Measurements from ENCODE around the gene CNOT3. TPM values are rescaled to one million over a fixed set of nuclear protein-coding genes. Genes with fewer than 3 reads are reported as not detected.

The CNOT3 gene
- total and polyA plus RNA-seq, 2 of the 13 experiments (the other 11 are each of a cell fraction or from before 2014, with no cell fraction given): 4.3 to 5.8 TPM

- TF ChIP-seq, protein P1, sequence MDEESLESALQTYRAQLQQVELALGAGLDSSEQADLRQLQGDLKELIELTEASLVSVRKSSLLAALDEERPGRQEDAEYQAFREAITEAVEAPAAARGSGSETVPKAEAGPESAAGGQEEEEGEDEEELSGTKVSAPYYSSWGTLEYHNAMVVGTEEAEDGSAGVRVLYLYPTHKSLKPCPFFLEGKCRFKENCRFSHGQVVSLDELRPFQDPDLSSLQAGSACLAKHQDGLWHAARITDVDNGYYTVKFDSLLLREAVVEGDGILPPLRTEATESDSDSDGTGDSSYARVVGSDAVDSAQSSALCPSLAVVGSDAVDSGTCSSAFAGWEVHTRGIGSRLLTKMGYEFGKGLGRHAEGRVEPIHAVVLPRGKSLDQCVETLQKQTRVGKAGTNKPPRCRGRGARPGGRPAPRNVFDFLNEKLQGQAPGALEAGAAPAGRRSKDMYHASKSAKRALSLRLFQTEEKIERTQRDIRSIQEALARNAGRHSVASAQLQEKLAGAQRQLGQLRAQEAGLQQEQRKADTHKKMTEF (CRISPR knock-in tag; IDR thresholded peaks at IDR 0.05): peak; percentile 59; the same call in 1 of the 2 replicates
- TF ChIP-seq, protein P2, sequence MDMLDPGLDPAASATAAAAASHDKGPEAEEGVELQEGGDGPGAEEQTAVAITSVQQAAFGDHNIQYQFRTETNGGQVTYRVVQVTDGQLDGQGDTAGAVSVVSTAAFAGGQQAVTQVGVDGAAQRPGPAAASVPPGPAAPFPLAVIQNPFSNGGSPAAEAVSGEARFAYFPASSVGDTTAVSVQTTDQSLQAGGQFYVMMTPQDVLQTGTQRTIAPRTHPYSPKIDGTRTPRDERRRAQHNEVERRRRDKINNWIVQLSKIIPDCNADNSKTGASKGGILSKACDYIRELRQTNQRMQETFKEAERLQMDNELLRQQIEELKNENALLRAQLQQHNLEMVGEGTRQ (IDR thresholded peaks at IDR 0.05; ENCODE audit: low read depth, low read length): no peak
- TF ChIP-seq, protein P2 (CRISPR knock-in tag; IDR thresholded peaks at IDR 0.05; ENCODE audit: borderline replicate concordance): no peak
- TF ChIP-seq, protein P3, sequence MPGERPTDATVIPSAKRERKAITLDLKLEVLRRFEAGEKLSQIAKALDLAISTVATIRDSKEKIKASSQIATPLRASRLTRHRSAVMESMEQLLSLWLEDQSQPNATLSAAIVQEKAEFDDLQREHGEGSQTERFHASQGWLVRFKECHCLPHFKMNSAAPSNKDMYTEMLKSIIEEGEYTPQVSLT (CRISPR knock-in tag; IDR thresholded peaks at IDR 0.05; ENCODE audit: borderline replicate concordance, low read depth): no peak
- no peak for TF ChIP-seq EED (CRISPR knock-in tag; IDR thresholded peaks at IDR 0.05)
- no peak; the same call in 1 of the 2 replicates for TF ChIP-seq CSRNP1 (CRISPR knock-in tag; IDR thresholded peaks at IDR 0.05)
- no peak for TF ChIP-seq TEAD2 (CRISPR knock-in tag; IDR thresholded peaks at IDR 0.05)
- no peak for TF ChIP-seq ZFP37 (CRISPR knock-in tag; IDR thresholded peaks at IDR 0.05; ENCODE audit: borderline replicate concordance)
- no peak for TF ChIP-seq ZNF468 (CRISPR knock-in tag; IDR thresholded peaks at IDR 0.05)
- no peak for TF ChIP-seq ATF7 (IDR thresholded peaks at IDR 0.05)
- TF ChIP-seq ATF7 (CRISPR knock-in tag; IDR thresholded peaks at IDR 0.05): no peak
- TF ChIP-seq ZNF350 (CRISPR knock-in tag; IDR thresholded peaks at IDR 0.05; ENCODE audit: borderline replicate concordance, low read depth): peak; percentile 87; the same call in 1 of the 2 replicates
- peak; percentile 64; the same call in 1 of the 2 replicates for TF ChIP-seq CREBL2 (CRISPR knock-in tag; IDR thresholded peaks at IDR 0.05; ENCODE audit: borderline replicate concordance)
- 0 out of 2 replicates have a peak, but pooled peaks have one; percentile 26 for TF ChIP-seq NCOA2 (CRISPR knock-in tag; IDR thresholded peaks at IDR 0.05)
- TF ChIP-seq SAFB2 (CRISPR knock-in tag; IDR thresholded peaks at IDR 0.05; ENCODE audit: borderline replicate concordance, low read depth): no peak
- peak; percentile 48; the same call in 1 of the 2 replicates for TF ChIP-seq MTA1 (CRISPR knock-in tag; IDR thresholded peaks at IDR 0.05; ENCODE audit: borderline replicate concordance)
- peak; percentile 92 for TF ChIP-seq SAP130 (CRISPR knock-in tag; IDR thresholded peaks at IDR 0.05; ENCODE audit: low read depth)
- TF ChIP-seq, protein P4, sequence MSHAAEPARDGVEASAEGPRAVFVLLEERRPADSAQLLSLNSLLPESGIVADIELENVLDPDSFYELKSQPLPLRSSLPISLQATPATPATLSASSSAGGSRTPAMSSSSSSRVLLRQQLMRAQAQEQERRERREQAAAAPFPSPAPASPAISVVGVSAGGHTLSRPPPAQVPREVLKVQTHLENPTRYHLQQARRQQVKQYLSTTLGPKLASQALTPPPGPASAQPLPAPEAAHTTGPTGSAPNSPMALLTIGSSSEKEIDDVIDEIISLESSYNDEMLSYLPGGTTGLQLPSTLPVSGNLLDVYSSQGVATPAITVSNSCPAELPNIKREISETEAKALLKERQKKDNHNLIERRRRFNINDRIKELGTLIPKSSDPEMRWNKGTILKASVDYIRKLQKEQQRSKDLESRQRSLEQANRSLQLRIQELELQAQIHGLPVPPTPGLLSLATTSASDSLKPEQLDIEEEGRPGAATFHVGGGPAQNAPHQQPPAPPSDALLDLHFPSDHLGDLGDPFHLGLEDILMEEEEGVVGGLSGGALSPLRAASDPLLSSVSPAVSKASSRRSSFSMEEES (CRISPR knock-in tag; IDR thresholded peaks at IDR 0.05): no peak
- no peak for TF ChIP-seq PHB2 (IDR thresholded peaks at IDR 0.05; ENCODE audit: partially characterized antibody)
- TF ChIP-seq RARA (CRISPR knock-in tag; IDR thresholded peaks at IDR 0.05): no peak
- peak; percentile 65; the same call in 1 of the 2 replicates for TF ChIP-seq ZBTB3 (CRISPR knock-in tag; IDR thresholded peaks at IDR 0.05; ENCODE audit: borderline replicate concordance, low read depth)
These were observed 35.0 kb upstream of the CNOT3 start, which contains the start of gene NDUFA3 (continued) for GRCh38 chr19:54102421-54103169.

Measured in HepG2 (cell line).